ENCODE results near the gene FNBP1.
"Not testable (repeated sequence)": the region's sequence is repeated elsewhere in the genome, so short reads cannot be mapped to it uniquely, and the experiment has no call there.

The FNBP1 gene

GRCh38 chr9:130010151-130010988 is 32.6 kb downstream of the FNBP1 start:
- TF ChIP-seq CTCF (conservative IDR thresholded peaks at IDR 0.05; ENCODE audit: low read depth, low read length): no peak
- DNase-seq (ENCODE audit: low read depth): no peak

GRCh38 chr9:130009546-130009945 is 33.4 kb downstream of the FNBP1 start:
- H3K4me3 ChIP-seq (ENCODE audit: low read length); DNase-seq (ENCODE audit: low read depth): not testable (repeated sequence)

More at GRCh38 chr9:130010151-130010988, 32.6 kb downstream of the FNBP1 start:
- no peak overlapping the region for H3K4me3 ChIP-seq (ENCODE audit: low read length)

- no peak overlapping the region for H3K4me3 ChIP-seq (ENCODE audit: low read length)
- DNase-seq (ENCODE audit: low read depth): no peak
- TF ChIP-seq CTCF (conservative IDR thresholded peaks at IDR 0.05; ENCODE audit: low read depth, low read length): no peak
Observed at GRCh38 chr9:130008538-130008937, 34.5 kb downstream of the FNBP1 start.

- not testable (repeated sequence) for DNase-seq (ENCODE audit: low read depth)
Observed at GRCh38 chr9:130006952-130007351, 36.0 kb downstream of the FNBP1 start.

GRCh38 chr9:130003943-130004552 is 38.9 kb downstream of the FNBP1 start:
- TF ChIP-seq CTCF (conservative IDR thresholded peaks at IDR 0.05; ENCODE audit: low read depth, low read length): no peak
- no peak overlapping the region for H3K4me3 ChIP-seq (ENCODE audit: low read length)
- DNase-seq (ENCODE audit: low read depth): no peak

More at GRCh38 chr9:130006952-130007351, 36.0 kb downstream of the FNBP1 start:
- H3K4me3 ChIP-seq (ENCODE audit: low read length): not testable (repeated sequence)

GRCh38 chr9:130002320-130002719 is 40.7 kb downstream of the FNBP1 start:
- H3K4me3 ChIP-seq (ENCODE audit: low read length): no peak overlapping the region
- DNase-seq (ENCODE audit: low read depth): no peak
- TF ChIP-seq CTCF (conservative IDR thresholded peaks at IDR 0.05; ENCODE audit: low read depth, low read length): no peak

- no peak overlapping the region for H3K4me3 ChIP-seq (ENCODE audit: low read length)
- TF ChIP-seq CTCF (conservative IDR thresholded peaks at IDR 0.05; ENCODE audit: low read depth, low read length): no peak
- DNase-seq (ENCODE audit: low read depth): no peak
Observed at GRCh38 chr9:130001190-130001589, 41.8 kb downstream of the FNBP1 start.

- DNase-seq (ENCODE audit: low read depth): no peak
- TF ChIP-seq CTCF (conservative IDR thresholded peaks at IDR 0.05; ENCODE audit: low read depth, low read length): no peak
- no peak overlapping the region for H3K4me3 ChIP-seq (ENCODE audit: low read length)
Observed at GRCh38 chr9:129999141-129999510, 43.9 kb downstream of the FNBP1 start.
